ENCODE results near the gene SCAMP5. TPM values are rescaled to one million over a fixed set of nuclear protein-coding genes. Genes with fewer than 3 reads are reported as not detected.
A peak's percentile ranks its signal among the peaks of the same experiment; 100 is the strongest.

SCAMP5 gene
- total and polyA plus RNA-seq, 2 of the 13 experiments (the other 11 are each of a cell fraction or from before 2014, with no cell fraction given) = 34.3 to 49.0 TPM

DNA sequence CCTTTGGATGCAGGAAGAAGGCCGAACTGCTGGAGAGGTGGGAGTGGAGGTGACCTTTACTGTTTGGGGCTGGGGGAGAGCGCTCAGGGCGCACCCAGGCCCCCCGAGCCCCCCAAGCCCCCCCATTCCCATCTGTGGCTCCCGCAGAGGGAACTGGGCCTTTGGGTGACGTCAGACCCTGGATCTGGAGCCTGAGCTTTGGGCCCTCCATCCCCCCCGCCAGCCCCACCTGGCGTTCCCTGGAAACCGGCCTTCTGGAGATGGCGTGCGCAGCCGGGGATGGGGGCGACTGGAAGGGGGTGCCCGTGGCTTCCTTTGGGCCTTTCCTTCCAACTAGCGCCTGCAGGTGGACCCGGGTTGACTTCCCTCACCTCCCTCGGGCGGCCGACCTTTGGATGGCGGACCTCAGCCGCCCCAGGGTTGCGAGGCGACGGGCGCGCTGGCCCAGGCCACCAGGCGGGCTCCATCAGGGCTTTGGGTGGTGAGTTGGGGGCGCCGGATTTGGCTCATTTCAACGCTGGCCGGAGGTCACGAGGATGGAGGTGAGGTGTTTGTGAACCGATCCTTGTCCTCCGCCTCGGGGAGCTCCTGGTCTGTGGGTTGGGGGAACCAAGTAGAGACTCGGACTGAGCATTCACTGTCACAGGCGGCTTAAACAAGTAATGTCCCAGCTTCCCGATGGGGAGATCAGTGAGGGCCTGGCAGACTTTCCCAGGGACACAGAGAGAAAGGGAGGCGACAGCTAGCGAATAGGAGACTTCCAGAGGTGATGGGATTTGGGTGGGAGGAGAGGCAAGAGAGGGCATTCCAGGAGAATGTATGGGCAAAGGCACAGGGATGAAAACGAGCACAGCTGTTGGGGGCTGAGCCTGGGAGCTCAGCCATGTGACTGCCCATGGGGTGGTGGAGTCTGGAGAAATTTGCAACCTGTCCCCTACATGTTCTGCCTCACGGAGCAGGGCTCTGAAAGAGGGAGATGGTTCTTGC, 709 bp downstream of the SCAMP5 start (continued):
- TF ChIP-seq ZNF674 (CRISPR knock-in tag; IDR thresholded peaks at IDR 0.05; ENCODE audit: low read depth) (no peak), ZNF101 (CRISPR knock-in tag; IDR thresholded peaks at IDR 0.05; ENCODE audit: borderline replicate concordance, low read depth) (no peak), RBFOX2 (IDR thresholded peaks at IDR 0.05; ENCODE audit: low read depth, low read length) (peak; percentile 23; the same call in 1 of the 2 replicates), ZNF317 (CRISPR knock-in tag; IDR thresholded peaks at IDR 0.05) (no peak), NCOA1 (CRISPR knock-in tag; IDR thresholded peaks at IDR 0.05) (no peak), ZFAT (CRISPR knock-in tag; conservative IDR thresholded peaks at IDR 0.05) (no peak), ZNF496 (CRISPR knock-in tag; IDR thresholded peaks at IDR 0.05; ENCODE audit: insufficient replicate concordance) (no peak), HNRNPLL (IDR thresholded peaks at IDR 0.05; ENCODE audit: low read depth, low read length, poor library complexity, severe bottlenecking) (peak; percentile 31), ZNF720 (CRISPR knock-in tag; IDR thresholded peaks at IDR 0.05) (no peak), SIN3A (IDR thresholded peaks at IDR 0.05; ENCODE audit: borderline replicate concordance, low read depth, low read length) (no peak), ZBTB7A (CRISPR knock-in tag; IDR thresholded peaks at IDR 0.05) (no peak), BRCA1 (CRISPR knock-in tag; IDR thresholded peaks at IDR 0.05) (no peak), GATAD1 (CRISPR knock-in tag; IDR thresholded peaks at IDR 0.05) (no peak), SMYD3 (CRISPR knock-in tag; IDR thresholded peaks at IDR 0.05) (no peak), FOXJ3 (CRISPR knock-in tag; IDR thresholded peaks at IDR 0.05; ENCODE audit: borderline replicate concordance) (no peak), ZNF510 (CRISPR knock-in tag; IDR thresholded peaks at IDR 0.05; ENCODE audit: low read depth) (no peak), SP2 (CRISPR knock-in tag; IDR thresholded peaks at IDR 0.05) (no peak), ZNF552 (CRISPR knock-in tag; IDR thresholded peaks at IDR 0.05; ENCODE audit: borderline replicate concordance) (no peak), ZSCAN22 (CRISPR knock-in tag; IDR thresholded peaks at IDR 0.05) (no peak), MED1 (CRISPR knock-in tag; IDR thresholded peaks at IDR 0.05) (no peak), ZNF484 (CRISPR knock-in tag; IDR thresholded peaks at IDR 0.05; ENCODE audit: borderline replicate concordance, low read depth) (no peak), ELF4 (CRISPR knock-in tag; IDR thresholded peaks at IDR 0.05; ENCODE audit: borderline replicate concordance) (0 out of 2 replicates have a peak, but pooled peaks have one; percentile 8)
- TF ChIP-seq, protein P1, sequence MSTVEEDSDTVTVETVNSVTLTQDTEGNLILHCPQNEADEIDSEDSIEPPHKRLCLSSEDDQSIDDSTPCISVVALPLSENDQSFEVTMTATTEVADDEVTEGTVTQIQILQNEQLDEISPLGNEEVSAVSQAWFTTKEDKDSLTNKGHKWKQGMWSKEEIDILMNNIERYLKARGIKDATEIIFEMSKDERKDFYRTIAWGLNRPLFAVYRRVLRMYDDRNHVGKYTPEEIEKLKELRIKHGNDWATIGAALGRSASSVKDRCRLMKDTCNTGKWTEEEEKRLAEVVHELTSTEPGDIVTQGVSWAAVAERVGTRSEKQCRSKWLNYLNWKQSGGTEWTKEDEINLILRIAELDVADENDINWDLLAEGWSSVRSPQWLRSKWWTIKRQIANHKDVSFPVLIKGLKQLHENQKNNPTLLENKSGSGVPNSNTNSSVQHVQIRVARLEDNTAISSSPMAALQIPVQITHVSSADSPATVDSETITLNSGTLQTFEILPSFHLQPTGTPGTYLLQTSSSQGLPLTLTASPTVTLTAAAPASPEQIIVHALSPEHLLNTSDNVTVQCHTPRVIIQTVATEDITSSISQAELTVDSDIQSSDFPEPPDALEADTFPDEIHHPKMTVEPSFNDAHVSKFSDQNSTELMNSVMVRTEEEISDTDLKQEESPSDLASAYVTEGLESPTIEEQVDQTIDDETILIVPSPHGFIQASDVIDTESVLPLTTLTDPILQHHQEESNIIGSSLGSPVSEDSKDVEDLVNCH (CRISPR knock-in tag; IDR thresholded peaks at IDR 0.05) = no peak
- TF ChIP-seq, protein P2, sequence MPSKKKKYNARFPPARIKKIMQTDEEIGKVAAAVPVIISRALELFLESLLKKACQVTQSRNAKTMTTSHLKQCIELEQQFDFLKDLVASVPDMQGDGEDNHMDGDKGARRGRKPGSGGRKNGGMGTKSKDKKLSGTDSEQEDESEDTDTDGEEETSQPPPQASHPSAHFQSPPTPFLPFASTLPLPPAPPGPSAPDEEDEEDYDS (CRISPR knock-in tag; IDR thresholded peaks at IDR 0.05) = no peak
- TF ChIP-seq, protein P3, sequence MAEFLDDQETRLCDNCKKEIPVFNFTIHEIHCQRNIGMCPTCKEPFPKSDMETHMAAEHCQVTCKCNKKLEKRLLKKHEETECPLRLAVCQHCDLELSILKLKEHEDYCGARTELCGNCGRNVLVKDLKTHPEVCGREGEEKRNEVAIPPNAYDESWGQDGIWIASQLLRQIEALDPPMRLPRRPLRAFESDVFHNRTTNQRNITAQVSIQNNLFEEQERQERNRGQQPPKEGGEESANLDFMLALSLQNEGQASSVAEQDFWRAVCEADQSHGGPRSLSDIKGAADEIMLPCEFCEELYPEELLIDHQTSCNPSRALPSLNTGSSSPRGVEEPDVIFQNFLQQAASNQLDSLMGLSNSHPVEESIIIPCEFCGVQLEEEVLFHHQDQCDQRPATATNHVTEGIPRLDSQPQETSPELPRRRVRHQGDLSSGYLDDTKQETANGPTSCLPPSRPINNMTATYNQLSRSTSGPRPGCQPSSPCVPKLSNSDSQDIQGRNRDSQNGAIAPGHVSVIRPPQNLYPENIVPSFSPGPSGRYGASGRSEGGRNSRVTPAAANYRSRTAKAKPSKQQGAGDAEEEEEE (CRISPR knock-in tag; IDR thresholded peaks at IDR 0.05; ENCODE audit: borderline replicate concordance) = no peak

Data from HepG2 (cell line).